GM12878 (cell line): ENCODE measurements around the gene SIGLEC12. TPM values are rescaled to one million over a fixed set of nuclear protein-coding genes. Genes with fewer than 3 reads are reported as not detected.
"Not testable (repeated sequence)": the region's sequence is repeated elsewhere in the genome, so short reads cannot be mapped to it uniquely, and the experiment has no call there.

Source experiments
- ATAC-seq: fragments of 200-7000 bp; cut with Tn5 transposase; 3 replicates; pipeline ENCODE4 v1.9.1; 2020; ENCODE audit warnings: mild to moderate bottlenecking, moderate library complexity
- BruUV-seq: library from RNA; stranded (reverse); fragments of 400-500 nt; replicated peaks from 2 replicates; lab custom pipeline; 2021; lab: Mats Ljungman, UMichigan
- CTCF ChIA-PET: fragments of 300-600 bp; sonication (Branson Sonifier 250); formaldehyde crosslinking; extraction: SDS; loops from one replicate; lab custom pipeline; 2021; ENCODE audit warnings: inconsistent platforms; lab: Yijun Ruan, JAX
- POLR2A ChIA-PET: fragments of 350-600 bp; formaldehyde crosslinking; extraction: SDS; loops from one replicate; lab custom pipeline; 2021; ENCODE audit warnings: inconsistent platforms; lab: Charles Lee
- RAD21 ChIA-PET: fragments of 300-600 bp; sonication (Branson Sonifier 250); formaldehyde crosslinking; loops from one replicate; lab custom pipeline; 2023; ENCODE audit warnings: antibody characterized with exemption; ENCODE audit not compliant: unreplicated experiment; lab: Charles Lee
- SMC1A ChIA-PET: fragments of 300-600 bp; sonication (Branson Sonifier 250); formaldehyde crosslinking; loops from one replicate; lab custom pipeline; 2023; ENCODE audit not compliant: unreplicated experiment, uncharacterized antibody; lab: Charles Lee
- DNase-seq: peaks from one replicate; pipeline ENCODE4 v3.0.0-alpha.2; 2011; ENCODE audit warnings: low read depth, low spot score
- FAIRE-seq: peaks from 3 replicates; lab custom pipeline; 2011; peaks lifted over from hg19 to GRCh38; lab: Jason Lieb, UNC
- H2AFZ ChIP-seq: 2 replicates; pipeline ENCODE4 v1.6.0; 2011; ENCODE audit warnings: low read depth, low read length, control low read depth; ENCODE audit not compliant: control insufficient read depth
- H3K27ac ChIP-seq: 2 replicates; pipeline ENCODE4 v1.5.1; 2011; ENCODE audit warnings: control low read depth; ENCODE audit not compliant: control insufficient read depth, insufficient read depth
- H3K27me3 ChIP-seq, 2 experiments: replicated peaks in 1 of 2; 2 replicates each; pipeline versions ENCODE4 v1.6.0 to v1.6.1; 2011; ENCODE audit warnings: low read length in 1 of 2; ENCODE audit not compliant: control insufficient read depth in 2 of 2, insufficient read depth in 2 of 2
- H3K36me3 ChIP-seq, 2 experiments: 2 replicates each; pipeline ENCODE4 v1.5.1; 2011; ENCODE audit warnings: low read length in 1 of 2; ENCODE audit not compliant: control insufficient read depth in 2 of 2, insufficient read depth in 2 of 2
- H3K4me1 ChIP-seq: 2 replicates; pipeline ENCODE4 v1.6.1; 2011; ENCODE audit warnings: mild to moderate bottlenecking, low read length, moderate library complexity, mixed read lengths; ENCODE audit not compliant: control insufficient read depth, insufficient read depth
- H3K4me2 ChIP-seq: 2 replicates; pipeline ENCODE4 v1.6.0; 2011; ENCODE audit warnings: control low read depth; ENCODE audit not compliant: control insufficient read depth, insufficient read depth
- H3K4me3 ChIP-seq: fragments of 200-600 bp; sonication (generic); 2 replicates; pipeline ENCODE4 v1.5.1; 2016
- H3K79me2 ChIP-seq: 2 replicates; pipeline ENCODE4 v1.6.0; 2011; ENCODE audit warnings: low read length; ENCODE audit not compliant: control insufficient read depth, insufficient read depth
- H3K9ac ChIP-seq: 2 replicates; pipeline ENCODE4 v1.8.0; 2011; ENCODE audit warnings: low read length, control low read depth, mixed read lengths; ENCODE audit not compliant: control insufficient read depth, insufficient read depth
- H3K9me3 ChIP-seq: replicated peaks from 3 replicates; pipeline ENCODE4 v1.5.1; 2011; ENCODE audit warnings: mild to moderate bottlenecking, low read length; ENCODE audit not compliant: control insufficient read depth, insufficient read depth
- H4K20me1 ChIP-seq: 2 replicates; pipeline ENCODE4 v1.6.0; 2011; ENCODE audit not compliant: control insufficient read depth, insufficient read depth
- CBFB ChIP-seq: IDR thresholded peaks from 2 replicates; pipeline ENCODE4 v1.6.1; 2016; ENCODE audit warnings: antibody characterized with exemption, low read depth
- CHD1 ChIP-seq: IDR thresholded peaks from 2 replicates; pipeline ENCODE4 v1.6.1; 2012; ENCODE audit warnings: low read depth, low read length, improper control_type of control experiment
- ELK1 ChIP-seq: IDR thresholded peaks from 2 replicates; pipeline ENCODE4 v1.6.1; 2012; ENCODE audit warnings: low read depth, low read length, improper control_type of control experiment
- HCFC1 ChIP-seq: fragments of 150-350 bp; IDR thresholded peaks from 2 replicates; pipeline ENCODE4 v1.6.1; 2014; ENCODE audit warnings: low read length
- LARP7 ChIP-seq: fragments of 450-650 bp; IDR thresholded peaks from 2 replicates; pipeline ENCODE4 v1.6.1; 2017; ENCODE audit warnings: mild to moderate bottlenecking
- MXI1 ChIP-seq: fragments of 150-350 bp; IDR thresholded peaks from 2 replicates; pipeline ENCODE4 v1.6.1; 2011; ENCODE audit warnings: low read depth, mild to moderate bottlenecking, inconsistent platforms, low read length, improper control_type of control experiment
- RAD21 ChIP-seq: IDR thresholded peaks from 2 replicates; pipeline ENCODE4 v1.6.1; 2011; ENCODE audit warnings: mild to moderate bottlenecking, low read depth, low read length, moderate library complexity; ENCODE audit not compliant: insufficient read depth
- SMC3 ChIP-seq: IDR thresholded peaks from 2 replicates; pipeline ENCODE4 v1.6.1; 2011; ENCODE audit warnings: low read length, improper control_type of control experiment, borderline replicate concordance
- STAT3 ChIP-seq: IDR thresholded peaks from 2 replicates; pipeline ENCODE4 v1.6.1; 2011; ENCODE audit warnings: low read depth, low read length, improper control_type of control experiment
- TBL1XR1 ChIP-seq: IDR thresholded peaks from 2 replicates; pipeline ENCODE4 v1.6.1; 2012; ENCODE audit warnings: low read depth, low read length, improper control_type of control experiment
- WGBS: methylation state at CpG from one replicate; pipeline ENCODE4 v1.1.6; 2016; ENCODE audit warnings: low lambda C conversion rate; ENCODE audit not compliant: insufficient replicate concordance, insufficient coverage; ENCODE audit errors: missing lambda C conversion rate; 5-methylcytosine and 5-hydroxymethylcytosine counted together
- in situ Hi-C: fragments of 300-500 bp; cut with MboI; formaldehyde crosslinking; loops from 9 replicates; pipeline ENCODE4 v1.14.3; 2018; ENCODE audit warnings: mixed read lengths
- intact Hi-C: fragments of 100-400 bp; cut with micrococcal nuclease; formaldehyde crosslinking; loops from one replicate; pipeline ENCODE4 v1.14.2; 2022; ENCODE audit not compliant: unreplicated experiment
- polyA plus RNA-seq, 11 experiments: library from polyadenylated mRNA; depleted of rRNA in 4 of 11; unstranded in 6 of 11; stranded (reverse) in 5 of 11; fragments of >200 nt; fragmentation: Nextera tagmentation in 4 of 11; fragmentation: Illumina TruSeq in 1 of 11; extraction: Ambion mirVana in 4 of 11; extraction: Trizol in 1 of 11; gene quantifications; 1 replicate in 1 of 11; 2 replicates in 10 of 11; pipeline versions ENCODE4 v1.2.1 to v1.2.3, GENCODE V29; 2011 to 2016; ENCODE audit warnings: inconsistent platforms in 2 of 11, missing spikeins in 2 of 11, low read depth in 1 of 11
- total RNA-seq, 4 experiments: library from RNA; depleted of rRNA in 3 of 4; stranded (reverse); fragments of >200 nt in 3 of 4; fragmentation: Illumina TruSeq in 1 of 4; extraction: Trizol in 1 of 4; gene quantifications; 2 replicates each; pipeline versions ENCODE4 v1.2.1 to v1.2.3, GENCODE V29; 2013 to 2021

SIGLEC12 gene
- total and polyA plus RNA-seq, 10 of the 15 experiments (the other 5 are each of a cell fraction or from before 2014, with no cell fraction given): 0.03 to 0.18 (median 0.06) TPM; not detected in 5

GRCh38 chr19:51466723-51467122 lies 34.9 kb downstream of the SIGLEC12 start (continued):
- no peak for TF ChIP-seq LARP7
- TF ChIP-seq RAD21: no peak
- no peak for TF ChIP-seq SMC3
- TF ChIP-seq STAT3: no peak
- TF ChIP-seq ELK1: no peak
- TF ChIP-seq MXI1: no peak
- TF ChIP-seq HCFC1: no peak
- no peak for TF ChIP-seq CBFB
- no peak for TF ChIP-seq TBL1XR1
- TF ChIP-seq CHD1: no peak

- ATAC-seq, SMC1A ChIA-PET, H3K4me2 ChIP-seq, H2AFZ ChIP-seq, H3K36me3 ChIP-seq, H3K27ac ChIP-seq, intact Hi-C loops, H3K4me1 ChIP-seq, H3K4me3 ChIP-seq, in situ Hi-C loops, H3K79me2 ChIP-seq, POLR2A ChIA-PET, CTCF ChIA-PET, H3K9me3 ChIP-seq, RAD21 ChIA-PET, H3K9ac ChIP-seq, BruUV-seq, DNase-seq, H4K20me1 ChIP-seq, FAIRE-seq, H3K27me3 ChIP-seq: not testable (repeated sequence)
- WGBS: 15% methylated on average over 5 of the region's 33 CpGs
These were observed 37.5 kb downstream of the SIGLEC12 start for GRCh38 chr19:51463976-51464581.
